ENCODE data around the gene CELF2.

The CELF2 gene

DNA sequence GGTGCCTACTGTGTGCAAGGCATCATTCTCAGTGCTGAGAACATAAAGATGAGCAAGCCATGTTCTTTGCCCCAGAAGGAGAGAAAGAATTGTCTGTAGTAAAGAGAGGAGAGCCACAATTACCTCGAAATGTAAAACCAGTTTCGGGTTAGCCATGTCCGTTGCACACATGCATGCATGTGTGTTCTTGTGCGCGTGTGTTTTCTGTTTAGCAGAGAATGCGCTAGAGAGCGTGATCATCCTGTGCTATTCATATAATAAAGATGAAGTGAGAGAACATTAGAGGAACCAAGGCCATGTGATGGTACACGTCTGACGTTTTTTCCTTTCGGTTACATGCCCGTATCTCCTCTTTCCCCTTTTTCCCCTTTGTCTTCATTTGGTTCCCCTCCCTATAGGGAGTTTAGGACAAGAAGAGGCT is 158.2 kb downstream of the CELF2 start:
- H3K36me3 ChIP-seq (ENCODE audit: control insufficient read depth in 2 of 2, insufficient read depth in 1 of 2, low read length in 2 of 2) = peaks cover 0 to 3% of the 10 kb centered on the region in 2 experiments; a peak in 1 of 3 replicates
- no peak overlapping the region for H3K4me3 ChIP-seq (ENCODE audit: low read depth, low read length)
- ChIA-PET POLR2A (no interaction called here), CTCF (interaction anchor here (0.6 to 1.4 kb wide), 2 partner anchors 10 to 50 kb away, joined by 3 read pairs; no protein-coding TSS in a partner anchor)
- TF ChIP-seq ZNF624 (tag by site-specific recombination; IDR thresholded peaks at IDR 0.05) = no peak
- no peak for TF ChIP-seq ZNF121 (tag by site-specific recombination; IDR thresholded peaks at IDR 0.05)
- no peak for TF ChIP-seq ZBTB7A (tag by site-specific recombination; IDR thresholded peaks at IDR 0.05; ENCODE audit: low read depth)
- TF ChIP-seq, protein P1, sequence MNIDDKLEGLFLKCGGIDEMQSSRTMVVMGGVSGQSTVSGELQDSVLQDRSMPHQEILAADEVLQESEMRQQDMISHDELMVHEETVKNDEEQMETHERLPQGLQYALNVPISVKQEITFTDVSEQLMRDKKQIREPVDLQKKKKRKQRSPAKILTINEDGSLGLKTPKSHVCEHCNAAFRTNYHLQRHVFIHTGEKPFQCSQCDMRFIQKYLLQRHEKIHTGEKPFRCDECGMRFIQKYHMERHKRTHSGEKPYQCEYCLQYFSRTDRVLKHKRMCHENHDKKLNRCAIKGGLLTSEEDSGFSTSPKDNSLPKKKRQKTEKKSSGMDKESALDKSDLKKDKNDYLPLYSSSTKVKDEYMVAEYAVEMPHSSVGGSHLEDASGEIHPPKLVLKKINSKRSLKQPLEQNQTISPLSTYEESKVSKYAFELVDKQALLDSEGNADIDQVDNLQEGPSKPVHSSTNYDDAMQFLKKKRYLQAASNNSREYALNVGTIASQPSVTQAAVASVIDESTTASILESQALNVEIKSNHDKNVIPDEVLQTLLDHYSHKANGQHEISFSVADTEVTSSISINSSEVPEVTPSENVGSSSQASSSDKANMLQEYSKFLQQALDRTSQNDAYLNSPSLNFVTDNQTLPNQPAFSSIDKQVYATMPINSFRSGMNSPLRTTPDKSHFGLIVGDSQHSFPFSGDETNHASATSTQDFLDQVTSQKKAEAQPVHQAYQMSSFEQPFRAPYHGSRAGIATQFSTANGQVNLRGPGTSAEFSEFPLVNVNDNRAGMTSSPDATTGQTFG (tag by site-specific recombination; IDR thresholded peaks at IDR 0.05; ENCODE audit: borderline replicate concordance) = no peak
- TF ChIP-seq MZF1 (tag by site-specific recombination; IDR thresholded peaks at IDR 0.05; ENCODE audit: borderline replicate concordance) = no peak
- TF ChIP-seq ZNF776 (tag by site-specific recombination; IDR thresholded peaks at IDR 0.05; ENCODE audit: borderline replicate concordance) = no peak
- no peak for TF ChIP-seq ZNF501 (tag by site-specific recombination; IDR thresholded peaks at IDR 0.05)
- TF ChIP-seq ZNF670 (tag by site-specific recombination; IDR thresholded peaks at IDR 0.05; ENCODE audit: low read depth) = no peak
- no peak for TF ChIP-seq SP2 (tag by site-specific recombination; IDR thresholded peaks at IDR 0.05)
- no peak for TF ChIP-seq ZNF585B (tag by site-specific recombination; IDR thresholded peaks at IDR 0.05)
- no peak for TF ChIP-seq ZNF560 (tag by site-specific recombination; IDR thresholded peaks at IDR 0.05; ENCODE audit: borderline replicate concordance)
- H3K9me3 ChIP-seq (ENCODE audit: control insufficient read depth, insufficient read depth, low read depth, low read length) = no peaks in the 10 kb centered on the region
- H3K4me1 ChIP-seq (ENCODE audit: control insufficient read depth, insufficient read depth, low read length) = peaks cover 4% of the 10 kb centered on the region
- H3K27ac ChIP-seq (ENCODE audit: extremely low read depth, low read depth, low read length) = no peak overlapping the region

DNA sequence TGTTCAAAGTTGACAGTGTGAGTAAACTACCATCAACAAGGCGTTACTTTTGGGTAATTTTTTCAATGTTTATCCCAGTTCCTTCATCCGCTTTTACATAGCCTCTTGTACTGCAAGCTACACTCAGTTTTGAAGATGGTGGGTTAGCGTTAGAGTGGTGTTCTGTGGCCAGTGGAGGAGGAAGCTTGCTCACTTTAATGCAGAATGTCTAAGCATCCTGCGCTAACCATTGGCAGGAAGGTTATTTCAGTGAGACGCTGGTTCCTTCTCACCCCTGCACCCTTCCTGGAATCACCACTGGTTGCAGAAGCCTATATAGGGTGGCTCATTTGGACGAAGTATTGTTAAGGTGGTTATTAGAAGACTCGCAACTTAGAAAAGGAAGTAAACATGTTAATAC is 159.1 kb downstream of the CELF2 start:
- H3K9me3 ChIP-seq (ENCODE audit: control insufficient read depth, insufficient read depth, low read depth, low read length) = no peaks in the 10 kb centered on the region
- H3K4me1 ChIP-seq (ENCODE audit: control insufficient read depth, insufficient read depth, low read length) = peaks cover 4% of the 10 kb centered on the region
- peaks cover 0 to 3% of the 10 kb centered on the region in 2 experiments; a peak in 1 of 3 replicates for H3K36me3 ChIP-seq (ENCODE audit: control insufficient read depth in 2 of 2, insufficient read depth in 1 of 2, low read length in 2 of 2)
- H3K4me3 ChIP-seq (ENCODE audit: low read depth, low read length) = no peak overlapping the region
- TF ChIP-seq ZNF132 (tag by site-specific recombination; IDR thresholded peaks at IDR 0.05; ENCODE audit: borderline replicate concordance) (no peak), ZNF239 (tag by site-specific recombination; IDR thresholded peaks at IDR 0.05) (no peak), ZNF302 (tag by site-specific recombination; IDR thresholded peaks at IDR 0.05; ENCODE audit: low read depth) (no peak), ZNF433 (tag by site-specific recombination; IDR thresholded peaks at IDR 0.05; ENCODE audit: low read depth) (no peak), KLF8 (tag by site-specific recombination; IDR thresholded peaks at IDR 0.05) (no peak)
- TF ChIP-seq, protein P2, sequence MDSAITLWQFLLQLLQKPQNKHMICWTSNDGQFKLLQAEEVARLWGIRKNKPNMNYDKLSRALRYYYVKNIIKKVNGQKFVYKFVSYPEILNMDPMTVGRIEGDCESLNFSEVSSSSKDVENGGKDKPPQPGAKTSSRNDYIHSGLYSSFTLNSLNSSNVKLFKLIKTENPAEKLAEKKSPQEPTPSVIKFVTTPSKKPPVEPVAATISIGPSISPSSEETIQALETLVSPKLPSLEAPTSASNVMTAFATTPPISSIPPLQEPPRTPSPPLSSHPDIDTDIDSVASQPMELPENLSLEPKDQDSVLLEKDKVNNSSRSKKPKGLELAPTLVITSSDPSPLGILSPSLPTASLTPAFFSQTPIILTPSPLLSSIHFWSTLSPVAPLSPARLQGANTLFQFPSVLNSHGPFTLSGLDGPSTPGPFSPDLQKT (IDR thresholded peaks at IDR 0.05; ENCODE audit: borderline replicate concordance, low read depth, low read length) = no peak
- TF ChIP-seq, protein P3, sequence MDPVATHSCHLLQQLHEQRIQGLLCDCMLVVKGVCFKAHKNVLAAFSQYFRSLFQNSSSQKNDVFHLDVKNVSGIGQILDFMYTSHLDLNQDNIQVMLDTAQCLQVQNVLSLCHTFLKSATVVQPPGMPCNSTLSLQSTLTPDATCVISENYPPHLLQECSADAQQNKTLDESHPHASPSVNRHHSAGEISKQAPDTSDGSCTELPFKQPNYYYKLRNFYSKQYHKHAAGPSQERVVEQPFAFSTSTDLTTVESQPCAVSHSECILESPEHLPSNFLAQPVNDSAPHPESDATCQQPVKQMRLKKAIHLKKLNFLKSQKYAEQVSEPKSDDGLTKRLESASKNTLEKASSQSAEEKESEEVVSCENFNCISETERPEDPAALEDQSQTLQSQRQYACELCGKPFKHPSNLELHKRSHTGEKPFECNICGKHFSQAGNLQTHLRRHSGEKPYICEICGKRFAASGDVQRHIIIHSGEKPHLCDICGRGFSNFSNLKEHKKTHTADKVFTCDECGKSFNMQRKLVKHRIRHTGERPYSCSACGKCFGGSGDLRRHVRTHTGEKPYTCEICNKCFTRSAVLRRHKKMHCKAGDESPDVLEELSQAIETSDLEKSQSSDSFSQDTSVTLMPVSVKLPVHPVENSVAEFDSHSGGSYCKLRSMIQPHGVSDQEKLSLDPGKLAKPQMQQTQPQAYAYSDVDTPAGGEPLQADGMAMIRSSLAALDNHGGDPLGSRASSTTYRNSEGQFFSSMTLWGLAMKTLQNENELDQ (tag by site-specific recombination; IDR thresholded peaks at IDR 0.05; ENCODE audit: low read depth) = no peak
- TF ChIP-seq, protein P4, sequence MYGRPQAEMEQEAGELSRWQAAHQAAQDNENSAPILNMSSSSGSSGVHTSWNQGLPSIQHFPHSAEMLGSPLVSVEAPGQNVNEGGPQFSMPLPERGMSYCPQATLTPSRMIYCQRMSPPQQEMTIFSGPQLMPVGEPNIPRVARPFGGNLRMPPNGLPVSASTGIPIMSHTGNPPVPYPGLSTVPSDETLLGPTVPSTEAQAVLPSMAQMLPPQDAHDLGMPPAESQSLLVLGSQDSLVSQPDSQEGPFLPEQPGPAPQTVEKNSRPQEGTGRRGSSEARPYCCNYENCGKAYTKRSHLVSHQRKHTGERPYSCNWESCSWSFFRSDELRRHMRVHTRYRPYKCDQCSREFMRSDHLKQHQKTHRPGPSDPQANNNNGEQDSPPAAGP (tag by site-specific recombination; IDR thresholded peaks at IDR 0.05) = no peak
- H3K27ac ChIP-seq (ENCODE audit: extremely low read depth, low read depth, low read length) = no peak overlapping the region
- POLR2A ChIA-PET = no interaction called here
- CTCF ChIA-PET = no interaction called here
